Left renal cortex interstitium (tissue), 4 donors: ENCODE results near the gene DAPK1. TPM values are rescaled to one million over a fixed set of nuclear protein-coding genes. Genes with fewer than 3 reads are reported as not detected.

Source experiments
- DNase-seq, 4 donors: peaks; one replicate each; pipeline ENCODE4 v3.0.0-alpha.2; 2013; ENCODE audit warnings: low read depth in 4 of 4, low spot score in 2 of 4, missing footprints in 1 of 4
- polyA plus RNA-seq, 4 donors: library from polyadenylated mRNA; unstranded; fragments of 120-200 nt; gene quantifications; one replicate each; pipeline ENCODE4 v1.2.1, GENCODE V29; 2013; ENCODE audit not compliant: insufficient read length in 4 of 4

Gene DAPK1
- polyA plus RNA-seq, 4 donors, result 58.5 to 91.7 (median 75.3) TPM

DNA sequence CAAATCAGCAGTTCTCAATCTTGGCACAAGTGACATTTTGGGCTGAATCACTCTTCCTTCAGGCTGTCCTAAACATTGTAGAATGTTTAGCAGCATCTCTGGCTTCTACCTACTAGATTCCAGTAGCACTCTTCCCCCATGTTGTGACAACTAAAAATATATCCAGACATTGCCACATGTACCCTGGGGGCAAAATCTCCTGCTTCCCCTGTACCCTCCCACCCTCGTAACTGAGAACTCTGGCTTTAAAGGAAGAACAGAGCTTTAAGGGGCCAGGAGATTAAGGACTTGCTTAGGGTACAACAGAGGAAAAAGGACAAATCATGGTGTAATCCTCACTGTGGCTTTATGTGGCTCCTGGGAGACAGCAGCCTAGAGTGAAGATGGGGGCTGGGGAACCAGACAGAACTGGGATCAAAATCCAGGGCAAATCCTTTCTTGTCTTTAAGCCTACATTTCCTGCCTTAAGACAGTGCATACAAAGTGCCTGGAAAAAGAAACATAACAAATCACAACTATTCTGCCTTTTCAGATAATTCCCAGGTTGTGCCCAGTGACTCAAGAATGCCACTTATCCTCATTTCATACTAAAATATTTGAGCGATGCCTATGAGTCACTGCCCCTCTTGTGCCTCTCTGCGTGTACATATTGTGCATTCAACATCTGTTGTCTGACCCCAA lies 109.3 kb downstream of the DAPK1 start:
- DNase-seq, result no peak

DNA sequence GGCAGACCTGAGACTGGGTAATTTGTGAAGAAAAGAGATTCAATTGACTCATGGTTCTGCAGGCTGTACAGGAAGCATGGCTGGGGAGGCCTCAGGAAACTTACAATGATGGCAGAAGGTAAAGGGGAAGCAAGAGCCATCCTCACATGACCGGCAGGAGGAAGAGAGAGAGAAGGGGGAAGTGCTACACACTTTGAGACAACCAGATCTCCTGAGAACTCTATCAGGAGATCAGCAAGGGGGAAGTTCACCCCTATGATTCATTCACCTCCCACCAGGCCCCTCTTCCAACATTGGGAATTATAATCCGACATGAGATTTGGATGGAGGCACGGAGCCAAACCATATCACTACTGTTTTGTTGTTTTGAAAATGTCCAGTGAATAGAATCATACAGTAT lies 110.2 kb downstream of the DAPK1 start:
- no peak for DNase-seq

DNA sequence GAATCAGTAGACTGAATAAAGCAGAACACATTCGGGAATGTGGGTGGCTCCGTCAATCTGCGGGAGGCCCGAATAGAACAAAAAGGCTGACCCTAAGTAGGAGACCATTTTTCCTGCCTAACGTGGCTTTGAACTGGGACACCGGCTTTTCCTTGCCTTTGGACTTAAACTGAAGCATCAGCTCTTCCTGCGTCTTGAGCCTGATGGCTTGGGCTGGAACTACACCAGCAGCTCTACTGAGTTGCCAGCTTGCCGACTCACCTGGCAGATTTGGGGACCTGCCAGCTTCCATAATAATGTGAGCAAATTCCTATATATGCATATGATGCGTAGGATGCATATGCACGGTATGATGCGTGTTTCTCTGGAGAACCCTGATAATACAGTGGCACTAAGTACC lies 111.3 kb downstream of the DAPK1 start:
- DNase-seq, result no peak

DNA sequence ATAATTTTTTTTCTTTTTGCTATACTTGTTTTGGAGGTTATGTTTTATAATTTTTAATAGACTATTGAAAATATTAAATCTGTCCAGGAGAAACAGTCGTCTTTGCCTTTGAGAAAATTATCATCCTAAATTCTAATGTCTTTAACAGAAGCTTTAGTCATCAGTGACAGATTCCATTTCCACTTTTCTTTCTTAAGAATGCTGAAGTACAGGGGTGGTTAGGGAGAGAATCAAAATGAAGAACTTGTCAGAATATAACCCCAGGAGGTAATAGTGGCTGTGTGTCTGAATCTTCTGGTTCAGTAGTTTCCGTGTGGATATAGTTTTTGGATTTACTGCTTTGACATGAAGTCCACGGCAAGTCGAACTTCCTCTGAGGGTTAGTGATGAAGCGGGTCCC lies 111.8 kb downstream of the DAPK1 start:
- no peak for DNase-seq

DNA sequence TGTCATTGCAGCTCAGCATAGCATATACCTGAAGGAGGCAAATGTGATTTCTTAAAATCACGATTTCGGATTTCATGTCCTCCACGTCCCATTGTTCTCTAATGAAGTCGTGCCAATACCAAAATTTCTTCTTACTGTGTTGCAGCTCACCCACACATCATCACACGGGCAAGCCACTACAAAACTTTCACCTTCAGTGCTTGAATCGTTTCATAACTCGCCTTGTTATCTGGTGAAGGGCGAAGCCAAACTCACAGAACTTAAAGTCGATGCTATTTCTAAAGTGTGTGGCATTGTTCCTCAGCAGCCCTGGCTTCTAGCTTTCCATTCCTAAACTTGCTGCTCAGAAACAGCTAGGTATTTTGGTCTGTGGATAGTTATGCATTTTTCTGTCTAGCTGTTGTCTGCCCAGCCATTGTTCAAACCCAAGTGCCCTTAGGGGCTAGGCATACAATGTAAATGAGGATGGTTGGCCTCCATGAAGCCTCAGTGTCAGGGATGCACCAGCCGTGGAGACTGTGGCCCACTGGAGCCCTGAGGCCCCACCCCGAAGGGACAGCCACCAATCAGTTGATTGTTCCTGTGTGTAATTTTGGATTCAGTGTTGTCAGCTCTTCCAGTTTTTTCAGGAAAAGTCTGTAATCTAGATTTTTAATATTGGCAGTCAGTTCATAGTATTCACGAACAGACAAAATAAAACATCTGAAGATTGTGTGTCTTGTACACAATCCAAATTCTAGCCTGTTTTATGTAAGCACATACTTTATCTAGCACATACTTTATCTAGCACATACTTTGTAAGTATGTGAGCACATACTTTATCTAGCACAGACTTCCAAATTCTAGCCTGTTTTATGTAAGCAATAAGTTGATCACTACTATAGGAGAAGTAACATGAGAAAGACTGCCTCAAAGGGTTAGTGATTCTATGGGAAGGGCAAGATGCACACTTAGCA lies 112.8 kb downstream of the DAPK1 start:
- DNase-seq, result no peak

DNA sequence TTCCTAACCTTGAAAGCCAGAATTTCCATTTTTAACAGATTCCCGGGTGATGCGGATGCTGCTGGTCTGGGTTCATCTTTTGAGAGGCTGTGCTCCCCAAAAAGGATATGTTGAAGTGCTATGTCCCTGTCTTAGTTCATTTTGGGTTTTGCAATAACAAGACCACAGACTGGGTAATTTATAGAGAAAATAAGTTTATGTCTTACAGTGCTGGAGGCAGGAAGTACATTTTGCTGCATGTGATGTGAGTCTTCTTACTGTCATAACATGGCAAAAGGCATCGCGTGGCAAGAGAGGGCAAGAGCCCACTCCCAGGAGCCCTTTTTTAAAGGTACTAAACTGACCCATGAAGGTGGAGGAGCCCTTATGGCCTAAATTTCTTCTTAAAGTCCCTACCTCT lies 114.1 kb downstream of the DAPK1 start:
- DNase-seq, result no peak

DNA sequence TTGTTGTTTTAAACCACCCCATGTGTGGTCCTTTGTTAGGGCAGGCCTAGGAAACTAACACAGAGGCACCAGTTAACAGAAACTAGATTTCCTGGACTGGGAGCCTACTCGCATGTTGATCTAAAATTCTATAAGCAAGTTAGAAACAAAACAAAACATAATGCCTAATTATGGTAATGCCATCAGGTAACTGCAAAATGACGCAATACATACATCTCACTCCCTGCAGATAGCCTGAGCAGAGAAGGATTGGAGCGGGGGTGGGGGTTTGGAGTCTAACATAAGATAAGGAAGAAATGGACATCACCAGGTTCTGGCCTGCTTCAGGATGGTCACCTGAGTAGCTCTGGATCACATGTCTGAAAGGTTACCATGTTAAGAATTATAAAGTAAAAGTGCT lies 114.9 kb downstream of the DAPK1 start:
- no peak for DNase-seq

DNA sequence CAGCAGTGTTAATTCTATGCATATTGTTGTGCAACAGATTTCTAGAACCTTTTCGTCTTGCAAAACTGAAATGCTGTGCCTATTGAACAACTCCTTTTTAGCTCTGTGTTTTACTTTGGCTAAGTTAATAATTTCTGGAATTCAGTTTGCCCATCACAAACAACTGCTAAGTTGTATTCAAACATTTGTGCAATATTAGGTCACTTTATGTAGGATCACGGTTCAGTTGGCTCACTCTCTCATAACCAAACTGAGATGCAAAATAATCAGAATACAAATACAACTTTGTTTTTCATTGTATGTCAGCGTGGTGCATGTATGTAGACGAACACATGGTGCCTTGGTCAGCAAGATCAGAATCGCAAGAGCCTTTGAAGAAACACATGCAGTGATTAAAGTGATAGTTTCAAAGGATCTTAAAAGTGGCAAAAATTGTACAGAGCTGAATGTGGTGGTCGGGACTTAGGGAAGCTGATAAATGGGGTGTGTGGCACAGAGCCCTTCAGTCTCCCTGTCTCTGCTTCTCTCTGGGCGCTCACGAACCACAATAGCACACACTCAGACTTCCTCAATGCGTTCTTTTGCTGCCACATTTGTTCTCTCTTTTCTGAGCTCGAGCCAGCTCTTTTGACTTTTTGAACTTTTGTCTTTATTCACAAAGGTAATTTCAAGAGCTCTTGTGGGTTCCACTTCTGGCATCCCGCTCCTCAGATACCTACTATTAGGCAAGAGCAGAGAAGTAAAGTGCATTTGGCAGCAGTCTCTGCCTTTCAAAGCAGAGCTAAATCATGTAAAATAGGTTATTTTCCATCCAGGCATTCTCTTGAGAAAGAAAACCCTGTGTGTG lies 115.8 kb downstream of the DAPK1 start:
- DNase-seq, result no peak

DNA sequence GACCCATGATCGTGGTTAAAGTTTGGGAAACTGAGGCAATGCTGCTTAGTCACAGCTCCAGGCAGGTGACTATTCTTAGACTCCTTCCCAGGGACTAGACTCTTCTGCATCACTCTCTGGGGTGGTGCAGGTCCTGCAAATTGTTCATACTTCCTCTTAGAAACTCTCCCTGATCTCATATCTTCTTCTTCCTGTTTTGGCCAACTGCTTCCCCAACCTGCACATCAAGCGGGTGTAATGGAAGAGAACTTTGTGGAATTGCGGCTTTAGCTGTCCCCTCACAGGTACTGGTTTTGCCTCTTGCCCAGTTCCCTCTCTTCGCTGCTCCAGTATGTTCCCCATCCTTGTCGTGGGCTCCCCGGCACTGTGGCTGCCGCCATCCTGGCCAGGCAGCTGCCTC lies 116.7 kb downstream of the DAPK1 start:
- no peak for DNase-seq

DNA sequence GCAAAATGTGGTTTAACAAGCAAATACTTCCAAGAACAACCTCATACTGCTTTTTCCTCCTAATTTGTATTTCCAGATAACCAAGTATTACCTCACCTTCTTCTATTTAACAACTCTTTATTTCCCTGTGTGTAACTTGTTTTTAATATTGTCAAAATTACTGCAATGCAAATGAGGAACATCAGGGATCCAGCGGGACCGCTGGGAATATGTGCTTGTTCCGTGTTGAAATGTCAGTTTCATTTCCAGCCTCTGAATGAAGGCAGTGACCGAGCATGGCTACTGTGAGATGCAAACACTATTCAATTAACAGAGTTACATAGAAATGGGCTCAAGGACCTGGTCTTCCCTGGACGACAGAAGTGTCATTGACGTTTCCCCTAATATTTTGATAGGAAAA lies 117.5 kb downstream of the DAPK1 start:
- no peak for DNase-seq

DNA sequence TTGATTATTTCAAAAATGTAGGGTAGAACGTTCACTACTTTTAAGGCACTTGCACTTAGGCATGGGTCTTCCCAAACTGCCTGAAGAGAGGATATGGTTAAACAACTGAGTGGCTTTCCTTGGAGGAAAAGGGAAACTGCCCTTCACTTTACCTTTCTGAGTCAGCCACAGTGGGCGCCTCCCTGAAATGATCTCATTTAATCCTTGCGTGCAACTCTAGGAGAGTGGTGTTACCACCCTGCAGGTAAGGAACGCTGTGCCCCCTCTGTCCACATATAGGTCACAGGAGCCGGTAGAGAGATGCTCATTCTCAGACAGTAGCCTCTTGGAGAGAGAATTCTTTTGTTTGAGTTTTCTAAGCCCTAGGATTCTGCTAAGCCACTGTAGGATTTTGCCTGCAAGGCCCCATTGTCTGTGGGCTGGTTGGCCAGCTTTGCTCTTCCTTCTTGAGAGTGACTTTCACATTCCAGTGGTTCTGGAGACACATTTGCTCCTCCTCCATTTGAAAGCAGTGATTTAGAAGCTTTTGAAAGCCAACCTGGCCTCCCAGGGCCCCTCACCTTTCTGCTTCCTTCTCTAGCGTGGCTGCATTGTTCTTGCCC lies 118.0 kb downstream of the DAPK1 start:
- no peak for DNase-seq

DNA sequence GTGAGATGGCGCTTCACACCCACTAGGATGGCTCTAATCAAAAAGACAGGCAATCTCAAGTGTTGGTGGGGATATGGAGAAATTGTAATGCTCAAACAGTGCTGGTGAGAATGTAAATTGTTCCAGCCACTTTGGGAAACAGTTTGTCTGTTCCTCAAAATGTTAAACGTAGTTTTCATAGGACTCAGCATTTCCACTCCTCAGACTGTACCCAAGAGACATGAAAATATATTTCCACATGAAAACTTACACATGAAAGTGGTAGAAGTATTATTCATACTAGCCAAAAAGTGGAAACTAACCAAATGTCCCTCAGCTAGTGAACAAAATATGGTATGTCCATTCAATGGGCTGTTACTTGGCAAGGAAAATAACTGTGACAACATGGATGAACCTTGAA lies 120.6 kb downstream of the DAPK1 start:
- no peak for DNase-seq

DNA sequence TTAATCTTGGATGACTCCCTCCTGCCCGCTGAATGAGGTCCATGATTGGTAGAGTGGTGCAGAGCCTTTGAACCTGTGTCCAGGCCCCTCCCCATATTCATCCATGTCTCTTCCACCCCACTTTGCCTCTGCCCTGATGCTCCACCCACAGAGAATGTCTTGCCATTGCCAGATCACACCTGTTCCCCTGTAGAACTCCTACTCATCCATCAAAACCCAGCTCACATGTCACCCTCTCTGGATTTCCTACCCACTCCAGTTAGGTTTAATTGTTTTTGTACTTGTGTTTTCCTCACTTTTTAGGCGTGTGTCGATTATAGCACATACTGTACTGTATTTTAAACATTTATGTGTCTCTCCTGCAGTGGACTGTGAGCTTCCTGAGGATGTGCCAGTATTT lies 121.3 kb downstream of the DAPK1 start:
- no peak for DNase-seq

DNA sequence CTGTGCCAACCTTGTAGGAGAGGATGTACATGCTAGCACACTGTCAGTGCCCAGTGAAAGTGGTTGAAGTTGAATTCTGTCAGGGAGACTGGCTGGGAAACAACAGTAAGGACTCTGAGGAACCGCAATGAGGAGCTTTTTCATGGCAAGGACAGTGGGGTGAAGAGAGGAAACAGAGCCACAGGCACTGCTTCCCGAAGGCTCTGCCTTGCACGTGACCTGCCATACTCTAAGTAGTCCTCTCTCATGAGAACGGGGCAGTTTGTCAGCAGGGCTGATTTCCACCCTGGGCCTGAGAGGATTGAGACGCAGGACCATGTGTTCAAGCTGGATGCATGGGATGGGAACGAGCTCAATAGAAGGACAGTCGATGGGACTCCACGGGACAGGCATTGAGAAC lies 121.7 kb downstream of the DAPK1 start:
- DNase-seq, result no peak

DNA sequence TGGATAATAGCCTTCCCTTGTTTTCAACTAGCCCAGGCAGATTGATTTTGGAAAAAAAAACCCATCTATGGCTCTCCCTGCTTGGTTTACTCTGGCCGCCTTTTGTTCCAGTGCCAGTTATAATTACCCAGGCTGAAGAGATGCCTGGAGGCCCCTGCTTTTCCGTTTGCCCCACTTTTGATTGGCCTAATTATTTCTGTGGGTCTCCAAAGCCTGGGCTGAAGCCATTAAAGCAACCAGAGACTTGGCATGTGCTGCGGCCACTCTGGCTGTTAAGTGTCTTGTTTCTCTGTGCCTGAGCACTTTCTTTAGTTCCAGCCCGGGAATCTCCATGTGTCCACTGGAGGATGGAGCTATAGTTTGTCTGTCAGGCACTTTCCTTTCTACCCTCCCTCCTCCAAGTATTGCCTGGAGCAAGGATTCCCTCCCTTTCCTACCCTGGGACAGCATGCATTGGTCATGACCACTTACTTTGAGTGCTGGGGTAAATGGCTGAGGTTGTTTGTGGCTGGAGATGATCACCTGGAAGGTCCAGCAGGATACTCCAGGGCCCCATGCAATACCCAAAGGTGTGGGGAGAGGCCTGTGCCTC lies 123.2 kb downstream of the DAPK1 start:
- DNase-seq, result no peak

DNA sequence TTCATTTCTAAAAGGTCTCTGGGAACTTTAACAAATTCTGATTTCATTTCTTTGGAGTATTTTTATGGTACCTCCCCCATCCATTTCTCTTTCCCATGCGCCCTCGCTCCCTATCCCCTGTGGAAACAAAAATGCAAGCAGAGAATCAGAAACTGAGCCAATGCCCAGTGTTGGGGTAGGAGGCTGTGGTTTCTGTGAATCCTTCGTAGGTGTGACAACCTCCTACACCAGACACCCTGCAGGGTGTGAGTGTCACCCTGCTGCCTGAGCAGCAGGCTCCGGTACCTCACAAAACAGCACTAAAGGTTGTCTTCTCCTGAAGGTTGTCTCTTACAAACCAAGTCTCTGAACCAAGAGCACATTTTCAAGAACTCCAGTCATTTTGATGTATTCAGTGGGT lies 124.4 kb downstream of the DAPK1 start:
- DNase-seq, result no peak

DNA sequence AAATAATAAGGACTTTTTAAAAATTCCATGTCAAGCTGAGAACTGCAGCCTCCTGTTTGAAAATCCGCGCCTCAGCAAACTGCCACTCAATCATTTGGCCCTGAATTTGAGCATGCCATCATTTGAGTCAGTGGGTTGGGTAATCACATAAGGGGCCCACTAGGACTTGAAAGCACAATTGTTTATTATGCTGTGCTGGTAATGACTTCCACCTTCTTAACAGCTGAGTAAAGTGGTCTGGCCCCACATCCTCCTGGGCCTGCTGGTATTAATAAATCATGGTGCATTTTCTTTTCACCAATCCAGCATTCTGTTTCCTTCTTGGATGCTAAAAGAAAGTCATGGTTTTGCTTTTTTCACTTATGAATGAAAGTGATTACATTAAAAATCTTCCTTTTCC lies 125.3 kb downstream of the DAPK1 start:
- no peak for DNase-seq

DNA sequence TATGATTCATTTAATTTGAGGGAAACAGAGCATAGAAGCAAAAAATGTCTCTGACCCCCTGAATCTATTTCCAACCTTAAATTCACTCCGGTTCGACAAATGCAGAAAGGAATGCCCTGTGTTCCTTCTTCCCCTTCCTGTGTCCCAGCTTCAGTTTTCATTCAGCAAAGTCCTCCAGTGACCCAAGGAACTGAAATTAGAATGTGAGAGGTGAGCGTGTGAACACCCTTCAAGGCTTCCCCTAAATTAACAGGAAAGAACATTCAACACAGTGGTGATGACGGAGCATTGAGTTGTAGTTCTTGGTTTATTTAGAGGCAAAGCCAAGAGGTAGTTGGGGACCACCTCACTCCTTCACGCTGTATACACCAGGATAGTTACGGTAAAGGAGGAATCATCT lies 130.7 kb downstream of the DAPK1 start:
- DNase-seq, result no peak

DNA sequence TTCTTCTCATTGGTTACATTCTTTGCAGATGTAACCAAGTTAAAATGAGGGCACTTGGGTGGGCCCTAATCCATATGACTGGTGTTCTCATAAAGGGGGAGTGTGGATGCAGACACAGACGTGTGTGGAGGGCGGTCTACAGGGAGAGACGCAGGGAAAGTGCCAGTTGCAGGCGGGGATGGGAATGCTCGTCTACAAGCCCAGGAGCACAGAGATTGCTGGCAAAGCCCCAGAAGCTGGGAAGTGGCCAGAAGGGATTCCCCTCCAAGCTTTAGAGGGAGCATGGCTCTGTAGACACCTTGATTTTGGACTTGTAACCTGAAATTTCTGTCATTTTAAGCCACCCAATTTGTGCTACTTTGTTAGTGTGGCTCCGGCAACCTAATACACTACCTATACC lies 131.4 kb downstream of the DAPK1 start:
- DNase-seq, result no peak

DNA sequence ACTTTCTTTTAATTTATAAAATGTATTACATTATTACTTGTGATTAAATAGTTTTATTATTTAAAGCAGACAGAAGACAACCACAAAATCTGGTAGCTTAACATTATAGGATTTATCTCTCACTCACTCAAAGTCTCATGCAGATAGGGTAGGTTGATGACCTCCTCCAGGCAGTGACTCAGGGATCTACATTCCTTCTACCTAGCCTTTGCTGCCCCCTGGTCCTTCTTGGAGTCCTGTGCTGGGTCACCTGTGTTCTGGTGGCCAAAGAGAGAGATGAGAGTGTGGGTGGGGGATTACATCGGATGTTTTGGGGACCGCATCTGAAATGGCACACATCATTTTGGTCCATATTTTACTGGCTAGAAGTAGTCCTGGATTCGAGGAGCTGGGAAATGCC lies 132.6 kb downstream of the DAPK1 start:
- DNase-seq, result no peak
